H9 (cell line): ENCODE data around the gene ZGRF1. TPM values are rescaled to one million over a fixed set of nuclear protein-coding genes. Genes with fewer than 3 reads are reported as not detected.

ENCODE experiments used
- DNase-seq: peaks from one replicate; pipeline ENCODE4 v3.0.0-alpha.2; 2017
- H2AFZ ChIP-seq: one replicate; pipeline ENCODE4 v1.6.1; 2013; ENCODE audit warnings: mild to moderate bottlenecking, low read length, control low read depth, moderate library complexity
- H2AK5ac ChIP-seq: 2 replicates; pipeline ENCODE4 v1.6.1; 2013; ENCODE audit warnings: low read length, control low read depth, mixed read lengths; ENCODE audit not compliant: insufficient read length
- H2BK120ac ChIP-seq: one replicate; pipeline ENCODE4 v1.6.1; 2013; ENCODE audit warnings: low read depth, mild to moderate bottlenecking, low read length, control low read depth, inconsistent platforms; ENCODE audit not compliant: poor library complexity, severe bottlenecking
- H2BK12ac ChIP-seq: 2 replicates; pipeline ENCODE4 v1.6.1; 2013; ENCODE audit warnings: low read length, control low read depth, mixed read lengths, low read depth; ENCODE audit not compliant: insufficient read length
- H2BK15ac ChIP-seq: 2 replicates; pipeline ENCODE4 v1.6.1; 2013; ENCODE audit warnings: low read depth, low read length, control low read depth
- H2BK20ac ChIP-seq: one replicate; pipeline ENCODE4 v1.6.1; 2013; ENCODE audit warnings: low read depth, mild to moderate bottlenecking, low read length, control low read depth, inconsistent platforms; ENCODE audit not compliant: poor library complexity, severe bottlenecking
- H2BK5ac ChIP-seq: 2 replicates; pipeline ENCODE4 v1.6.1; 2013; ENCODE audit warnings: low read length, control low read depth, mixed read lengths; ENCODE audit not compliant: insufficient read length
- H3K14ac ChIP-seq: 2 replicates; pipeline ENCODE4 v1.6.1; 2013; ENCODE audit warnings: low read length, control low read depth; ENCODE audit not compliant: insufficient read depth
- H3K18ac ChIP-seq: 2 replicates; pipeline ENCODE4 v1.6.1; 2013; ENCODE audit warnings: low read depth, mild to moderate bottlenecking, mixed read lengths, low read length, control low read depth; ENCODE audit not compliant: insufficient read length
- H3K23ac ChIP-seq: 2 replicates; pipeline ENCODE4 v1.6.1; 2013; ENCODE audit warnings: low read length, control low read depth, mixed read lengths, low read depth; ENCODE audit not compliant: insufficient read length
- H3K23me2 ChIP-seq: 2 replicates; pipeline ENCODE4 v1.6.1; 2013; ENCODE audit warnings: low read depth, mild to moderate bottlenecking, mixed read lengths, low read length, control low read depth; ENCODE audit not compliant: insufficient read length, poor library complexity, severe bottlenecking
- H3K27ac ChIP-seq: 2 replicates; pipeline ENCODE4 v1.5.1; 2013; ENCODE audit warnings: low read length, control low read depth, mixed read lengths, low read depth; ENCODE audit not compliant: insufficient read length
- H3K27me3 ChIP-seq: 2 replicates; pipeline ENCODE4 v1.6.1; 2013; ENCODE audit warnings: low read length, control low read depth, inconsistent platforms; ENCODE audit not compliant: insufficient read depth
- H3K4ac ChIP-seq: 2 replicates; pipeline ENCODE4 v1.6.1; 2013; ENCODE audit warnings: low read depth, mild to moderate bottlenecking, control low read depth, inconsistent platforms, low read length, moderate library complexity
- H3K4me1 ChIP-seq: 2 replicates; pipeline ENCODE4 v1.6.1; 2013; ENCODE audit warnings: low read length, control low read depth, inconsistent platforms; ENCODE audit not compliant: insufficient read depth
- H3K4me2 ChIP-seq: 2 replicates; pipeline ENCODE4 v1.6.1; 2013; ENCODE audit warnings: low read length, control low read depth, mixed read lengths; ENCODE audit not compliant: insufficient read length, insufficient read depth
- H3K56ac ChIP-seq: 2 replicates; pipeline ENCODE4 v1.6.1; 2013; ENCODE audit warnings: low read depth, mild to moderate bottlenecking, mixed read lengths, low read length, control low read depth; ENCODE audit not compliant: insufficient read length
- H3K79me1 ChIP-seq: 2 replicates; pipeline ENCODE4 v1.6.1; 2013; ENCODE audit warnings: low read depth, mild to moderate bottlenecking, moderate library complexity, low read length, control low read depth, inconsistent platforms; ENCODE audit not compliant: insufficient read depth, poor library complexity, severe bottlenecking
- H3K79me2 ChIP-seq: 2 replicates; pipeline ENCODE4 v1.6.1; 2013; ENCODE audit warnings: low read length, control low read depth, inconsistent platforms; ENCODE audit not compliant: insufficient read depth
- H3K9ac ChIP-seq: 2 replicates; pipeline ENCODE4 v1.6.1; 2013; ENCODE audit warnings: low read length, control low read depth, mixed read lengths; ENCODE audit not compliant: insufficient read length; ENCODE audit errors: extremely low read depth
- H3K9me3 ChIP-seq: one replicate; pipeline ENCODE4 v1.6.1; 2013; ENCODE audit warnings: low read depth, low read length, inconsistent platforms; ENCODE audit not compliant: control insufficient read depth
- H3T11ph ChIP-seq: one replicate; pipeline ENCODE4 v1.6.1; 2013; ENCODE audit warnings: mild to moderate bottlenecking, low read length, control low read depth, inconsistent platforms
- H4K20me1 ChIP-seq: one replicate; pipeline ENCODE4 v1.6.1; 2013; ENCODE audit not compliant: control insufficient read depth, insufficient read length, insufficient read depth
- H4K5ac ChIP-seq: 2 replicates; pipeline ENCODE4 v1.6.1; 2013; ENCODE audit warnings: low read depth, mild to moderate bottlenecking, mixed read lengths, low read length, control low read depth; ENCODE audit not compliant: insufficient read length
- H4K8ac ChIP-seq: replicated peaks from 2 replicates; pipeline ENCODE4 v1.6.1; 2013; ENCODE audit warnings: low read length, control low read depth, mixed read lengths, low read depth; ENCODE audit not compliant: insufficient read length
- H4K91ac ChIP-seq: 2 replicates; pipeline ENCODE4 v1.6.1; 2013; ENCODE audit warnings: low read depth, mild to moderate bottlenecking, moderate library complexity, mixed read lengths, low read length, control low read depth; ENCODE audit not compliant: insufficient read length
- H3K27ac Mint-ChIP-seq, 3 experiments: 2 replicates in 2 of 3; 3 replicates in 1 of 3; pipeline ENCODE4 v1.8.0; 2020 to 2021; ENCODE audit warnings: mixed read lengths in 3 of 3, mild to moderate bottlenecking in 1 of 3, moderate library complexity in 1 of 3
- H3K27me3 Mint-ChIP-seq: 2 replicates; pipeline ENCODE4 v1.8.0; 2021; ENCODE audit warnings: low read depth, mild to moderate bottlenecking, moderate library complexity, mixed read lengths
- H3K36me3 Mint-ChIP-seq, 3 experiments: 2 replicates in 2 of 3; 3 replicates in 1 of 3; pipeline ENCODE4 v1.8.0; 2020 to 2021; ENCODE audit warnings: low read depth in 3 of 3, mixed read lengths in 3 of 3; ENCODE audit not compliant: insufficient read depth in 1 of 3
- H3K4me1 Mint-ChIP-seq, 2 experiments: 2 replicates each; pipeline ENCODE4 v1.8.0; 2020; ENCODE audit warnings: mixed read lengths in 2 of 2
- H3K4me3 Mint-ChIP-seq, 2 experiments: 2 replicates in 1 of 2; 3 replicates in 1 of 2; pipeline ENCODE4 v1.8.0; 2020 to 2021; ENCODE audit warnings: mild to moderate bottlenecking in 2 of 2, mixed read lengths in 2 of 2, moderate library complexity in 1 of 2
- H3K9me3 Mint-ChIP-seq, 2 experiments: 2 replicates in 1 of 2; 3 replicates in 1 of 2; pipeline ENCODE4 v1.8.0; 2020; ENCODE audit warnings: mild to moderate bottlenecking in 2 of 2, mixed read lengths in 2 of 2, moderate library complexity in 1 of 2
- WGBS: extraction: QIAGEN DNeasy Blood & Tissue Kit; methylation state at CpG from one replicate; pipeline ENCODE4 v1.1.7; 2013; ENCODE audit warnings: missing lambda C conversion rate, low lambda C conversion rate, mixed read lengths; ENCODE audit not compliant: insufficient read length; ENCODE audit errors: extremely low coverage; 5-methylcytosine and 5-hydroxymethylcytosine counted together
- total RNA-seq: library from RNA; stranded (reverse); gene quantifications from 2 replicates; pipeline ENCODE4 v1.2.1, GENCODE V29; 2021
- TF ChIP-seq, protein P1 (sequence below): fragments of 200-600 bp; sonication (generic); conservative IDR thresholded peaks from 3 replicates; pipeline ENCODE4 v1.8.0; 2021; ENCODE audit warnings: antibody characterized with exemption, mild to moderate bottlenecking

The ZGRF1 gene
- total RNA-seq, 1 experiment from 2014 or later = 38.3 TPM

DNA sequence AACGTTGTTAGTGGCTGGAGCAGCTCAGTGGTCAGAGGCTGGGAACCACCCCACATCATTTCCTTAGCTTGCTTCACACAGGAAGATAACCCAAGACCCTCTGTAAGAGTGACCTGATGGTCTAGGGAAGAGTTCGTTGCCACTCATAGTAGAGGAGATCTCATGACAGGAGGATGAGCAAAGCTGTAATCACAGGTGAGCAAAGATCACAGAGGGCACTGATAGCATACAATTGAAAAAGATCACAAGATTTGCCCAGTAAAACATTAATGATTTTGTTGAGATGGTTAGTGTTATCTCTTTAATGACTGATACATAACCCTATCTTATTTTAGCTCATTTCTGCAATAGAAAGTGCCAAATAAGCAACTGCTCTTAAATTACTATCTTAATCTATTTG, 44.3 kb upstream of the ZGRF1 start:
- Histone ChIP-seq H3K9ac (no peak overlapping the region), H2BK5ac (no peak overlapping the region), H2BK20ac (no peak overlapping the region), H3K56ac (no peak overlapping the region), H3K14ac (no peak overlapping the region), H4K5ac (no peak overlapping the region), H4K91ac (no peak overlapping the region), H3K23me2 (no peaks in the 10 kb centered on the region), H3K9me3 (no peaks in the 10 kb centered on the region), H2BK12ac (no peak overlapping the region), H3K4me1 (peaks cover 2% of the 10 kb centered on the region; the same call in 1 of the 2 replicates), H3K4me2 (no peak overlapping the region), H2BK120ac (no peak overlapping the region), H3K4ac (no peak overlapping the region), H3K23ac (no peak overlapping the region), H4K8ac (no peak overlapping the region), H3K18ac (no peak overlapping the region), H2BK15ac (no peak overlapping the region), H3K27me3 (no peaks in the 10 kb centered on the region), H3K79me2 (no peaks in the 10 kb centered on the region), H4K20me1 (no peaks in the 10 kb centered on the region), H3K27ac (no peak overlapping the region), H2AFZ (no peak overlapping the region), H2AK5ac (no peak overlapping the region), H3T11ph (no peak overlapping the region), H3K79me1 (no peaks in the 10 kb centered on the region)
- no CpG with 5 or more reads among the region's 2 CpGs for WGBS
- no peaks in the 10 kb centered on the region for H3K9me3 Mint-ChIP-seq
- H3K4me3 Mint-ChIP-seq = no peak overlapping the region
- DNase-seq = no peak
- H3K36me3 Mint-ChIP-seq = no peaks in the 10 kb centered on the region
- H3K27ac Mint-ChIP-seq = peak overlapping the region in 1 of 3 experiments; percentile 39; a peak in 3 of 7 replicates
- H3K27me3 Mint-ChIP-seq = no peaks in the 10 kb centered on the region
- TF ChIP-seq, protein P1, sequence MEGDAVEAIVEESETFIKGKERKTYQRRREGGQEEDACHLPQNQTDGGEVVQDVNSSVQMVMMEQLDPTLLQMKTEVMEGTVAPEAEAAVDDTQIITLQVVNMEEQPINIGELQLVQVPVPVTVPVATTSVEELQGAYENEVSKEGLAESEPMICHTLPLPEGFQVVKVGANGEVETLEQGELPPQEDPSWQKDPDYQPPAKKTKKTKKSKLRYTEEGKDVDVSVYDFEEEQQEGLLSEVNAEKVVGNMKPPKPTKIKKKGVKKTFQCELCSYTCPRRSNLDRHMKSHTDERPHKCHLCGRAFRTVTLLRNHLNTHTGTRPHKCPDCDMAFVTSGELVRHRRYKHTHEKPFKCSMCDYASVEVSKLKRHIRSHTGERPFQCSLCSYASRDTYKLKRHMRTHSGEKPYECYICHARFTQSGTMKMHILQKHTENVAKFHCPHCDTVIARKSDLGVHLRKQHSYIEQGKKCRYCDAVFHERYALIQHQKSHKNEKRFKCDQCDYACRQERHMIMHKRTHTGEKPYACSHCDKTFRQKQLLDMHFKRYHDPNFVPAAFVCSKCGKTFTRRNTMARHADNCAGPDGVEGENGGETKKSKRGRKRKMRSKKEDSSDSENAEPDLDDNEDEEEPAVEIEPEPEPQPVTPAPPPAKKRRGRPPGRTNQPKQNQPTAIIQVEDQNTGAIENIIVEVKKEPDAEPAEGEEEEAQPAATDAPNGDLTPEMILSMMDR = no peak
- peaks cover 12 to 14% of the 10 kb centered on the region in 2 experiments for H3K4me1 Mint-ChIP-seq
